Activated CD4-positive, alpha-beta memory T cell treated with anti-CD3 and anti-CD28 coated beads for 36 hours (primary cell): Measurements from ENCODE around the gene ASAP2. TPM values are rescaled to one million over a fixed set of nuclear protein-coding genes. Genes with fewer than 3 reads are reported as not detected.

ENCODE experiments used
- CTCF ChIA-PET: fragments of 350-600 bp; sonication (Branson Sonifier 250); formaldehyde crosslinking; loops from one replicate; lab custom pipeline; 2021; ENCODE audit warnings: antibody characterized with exemption, inconsistent platforms; lab: Charles Lee
- POLR2A ChIA-PET: fragments of 350-600 bp; sonication (Branson Sonifier 250); formaldehyde crosslinking; loops from one replicate; lab custom pipeline; 2021; ENCODE audit warnings: antibody characterized with exemption; lab: Charles Lee
- DNase-seq: peaks from one replicate; pipeline ENCODE4 v3.0.0-alpha.2; 2020
- H3K27ac Mint-ChIP-seq: one replicate; pipeline ENCODE4 v1.8.0; 2021; ENCODE audit warnings: mixed read lengths
- H3K27me3 Mint-ChIP-seq: one replicate; pipeline ENCODE4 v1.8.0; 2021; ENCODE audit warnings: mixed read lengths
- H3K36me3 Mint-ChIP-seq: one replicate; pipeline ENCODE4 v1.8.0; 2021; ENCODE audit warnings: mixed read lengths
- H3K4me1 Mint-ChIP-seq: one replicate; pipeline ENCODE4 v1.8.0; 2021; ENCODE audit warnings: low read depth, mixed read lengths
- H3K4me3 Mint-ChIP-seq: one replicate; pipeline ENCODE4 v1.8.0; 2021; ENCODE audit warnings: mild to moderate bottlenecking, mixed read lengths
- H3K9me3 Mint-ChIP-seq: one replicate; pipeline ENCODE4 v1.8.0; 2021; ENCODE audit warnings: mixed read lengths
- intact Hi-C: fragments of 100-400 bp; cut with micrococcal nuclease; formaldehyde crosslinking; loops from one replicate; pipeline ENCODE4 v1.15.1; 2023
- total RNA-seq, 2 experiments: library from RNA; stranded (reverse); gene quantifications; one replicate each; pipeline ENCODE4 v1.2.3, GENCODE V29; 2021

The ASAP2 gene
- total RNA-seq, 2 experiments from 2014 or later: 0.26 to 0.97 TPM

DNA sequence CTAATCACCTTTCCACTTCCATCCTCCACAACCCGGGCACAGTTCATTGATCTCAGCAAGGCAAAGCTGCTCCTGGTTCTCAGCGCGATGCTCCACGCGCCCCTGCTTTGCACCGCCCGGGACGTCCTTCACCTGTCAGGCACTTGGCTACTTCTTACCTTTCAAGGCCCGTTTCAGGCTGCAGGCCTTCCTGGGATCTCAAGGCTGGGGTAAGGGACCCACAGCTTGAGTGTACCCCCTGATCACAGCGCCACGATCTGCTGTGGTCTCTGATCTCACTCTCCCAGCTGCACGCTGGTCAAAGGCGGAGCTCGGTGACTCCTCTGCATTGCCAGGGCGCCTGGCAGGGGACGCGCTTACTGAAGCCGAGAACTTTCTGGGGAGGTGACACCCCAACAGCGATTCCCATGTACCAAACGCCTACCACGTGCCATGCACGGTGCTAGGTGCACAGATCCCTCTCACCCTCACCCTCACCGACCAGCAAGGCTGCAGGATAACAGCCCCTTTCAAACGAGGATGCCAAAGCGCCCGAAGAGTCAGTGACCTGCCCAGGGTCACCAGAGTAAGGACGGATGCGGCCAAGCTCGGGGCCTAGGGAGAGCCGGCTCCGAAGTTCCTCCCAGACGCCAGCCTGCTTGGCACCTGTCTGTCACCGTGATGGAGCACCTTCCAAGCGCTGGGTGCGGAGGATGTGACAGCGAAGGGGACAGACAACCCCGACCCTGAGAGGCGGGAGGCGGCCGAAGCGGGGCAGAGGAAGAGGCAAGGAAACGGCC lies 215.9 kb downstream of the ASAP2 start:
- Mint-ChIP-seq H3K4me3 (peak overlapping the region; percentile 87), H3K36me3 (peaks cover 19% of the 10 kb centered on the region), H3K27ac (peak overlapping the region; percentile 88), H3K27me3 (no peaks in the 10 kb centered on the region), H3K4me1 (peaks cover 41% of the 10 kb centered on the region), H3K9me3 (no peaks in the 10 kb centered on the region)
- ChIA-PET POLR2A (interaction anchor here (0.5 to 1.4 kb wide), 8 partner anchors 8 to 348 kb away, joined by 3 to 8 read pairs (median 4); partner anchors contain the start of genes ADAM17 and YWHAQ), CTCF (interaction anchor here (0.6 to 1.9 kb wide), 4 partner anchors 8 to 134 kb away, joined by 3 to 6 read pairs (median 3); partner anchors contain the start of gene ADAM17)
- intact Hi-C loops: loop anchor here (1.0 to 10.0 kb wide), 8 partner anchors 52 to 622 kb away; partner anchors contain the start of genes IAH1, KLF11 and YWHAQ
- peak; percentile 73 for DNase-seq

- intact Hi-C loops: loop anchor here (1.0 to 10.0 kb wide), 8 partner anchors 51 to 621 kb away; partner anchors contain the start of genes IAH1, KLF11 and YWHAQ
Observed at GRCh38 chr2:9423100-9423921, 216.7 kb downstream of the ASAP2 start, which contains the start of the genes CPSF3 and ITGB1BP1. CPSF3 (plus strand) TSS chr2:9423654; CDS start chr2:9423774, 120 bp downstream. ITGB1BP1 (minus strand) TSS chr2:9423528; CDS start chr2:9418697, 4,831 bp downstream.

DNA sequence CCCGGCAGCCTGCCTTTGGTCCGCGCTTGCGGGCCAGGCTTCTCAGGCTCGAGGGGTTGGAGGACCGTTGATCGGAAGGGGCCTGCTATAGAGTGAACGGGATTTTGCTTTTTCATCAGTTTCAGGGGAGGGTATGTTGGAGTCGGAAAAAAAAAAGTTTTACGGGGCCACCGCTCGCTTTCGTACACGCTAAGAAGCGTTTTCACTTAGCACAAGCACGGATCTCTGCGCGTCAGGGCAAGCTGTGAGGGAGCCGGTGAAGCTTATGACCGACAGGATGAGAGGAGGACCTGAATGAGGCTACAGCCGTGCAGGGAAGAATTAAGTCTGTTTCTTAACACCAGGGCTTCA lies 217.3 kb downstream of the ASAP2 start:
- Mint-ChIP-seq H3K27ac (no peak overlapping the region), H3K4me3 (no peak overlapping the region), H3K4me1 (peaks cover 33% of the 10 kb centered on the region), H3K36me3 (peaks cover 12% of the 10 kb centered on the region), H3K9me3 (no peaks in the 10 kb centered on the region), H3K27me3 (no peaks in the 10 kb centered on the region)
- peak; percentile 49 for DNase-seq
- intact Hi-C loops: loop anchor here (1.0 to 10.0 kb wide), 8 partner anchors 50 to 621 kb away; partner anchors contain the start of genes IAH1, KLF11 and YWHAQ
- POLR2A ChIA-PET: interaction anchor here (0.7 to 1.4 kb wide), 5 partner anchors 26 to 347 kb away, joined by 3 to 4 read pairs (median 3); partner anchors contain the start of gene ADAM17
- CTCF ChIA-PET: interaction anchor here (1.9 kb wide), 1 partner anchor 132 kb away, joined by 6 read pairs; the partner anchor contains the start of gene ADAM17

More at GRCh38 chr2:9423100-9423921, 216.7 kb downstream of the ASAP2 start, which contains the start of the genes CPSF3 and ITGB1BP1:
- Mint-ChIP-seq H3K27ac (peak within 1 kb of the TSS; percentile 88), H3K4me3 (peak within 1 kb of the TSS; percentile 87), H3K4me1 (peaks cover 35% of the 10 kb centered on the region), H3K36me3 (peaks cover 11% of the 10 kb centered on the region), H3K27me3 (no peaks in the 10 kb centered on the region), H3K9me3 (no peaks in the 10 kb centered on the region)
- ChIA-PET CTCF (interaction anchor here (0.6 to 1.9 kb wide), 2 partner anchors 46 to 133 kb away, joined by 3 to 6 read pairs; partner anchors contain the start of gene ADAM17), POLR2A (interaction anchor here (0.6 to 1.4 kb wide), 8 partner anchors 8 to 347 kb away, joined by 3 to 7 read pairs (median 4); partner anchors contain the start of genes ADAM17 and YWHAQ)
- DNase-seq: peak; percentile 98

- Mint-ChIP-seq H3K9me3 (no peaks in the 10 kb centered on the region), H3K36me3 (peaks cover 13% of the 10 kb centered on the region), H3K4me3 (no peak overlapping the region), H3K27me3 (no peaks in the 10 kb centered on the region), H3K4me1 (peaks cover 26% of the 10 kb centered on the region), H3K27ac (no peak overlapping the region)
- DNase-seq: no peak
- POLR2A ChIA-PET: interaction anchor here (0.7 to 1.4 kb wide), 4 partner anchors 25 to 269 kb away, joined by 3 to 4 read pairs (median 4); partner anchors contain the start of gene ADAM17
- intact Hi-C loops: loop anchor here (5.0 to 10.0 kb wide), 4 partner anchors 280 to 620 kb away; partner anchors contain the start of gene KLF11
- CTCF ChIA-PET: no interaction called here
Observed at GRCh38 chr2:9424447-9425164, 218.0 kb downstream of the ASAP2 start.

- no peak overlapping the region for H3K27ac Mint-ChIP-seq
- DNase-seq: no peak
- H3K9me3 Mint-ChIP-seq: no peaks in the 10 kb centered on the region
- no peak overlapping the region for H3K4me3 Mint-ChIP-seq
- POLR2A ChIA-PET: no interaction called here
- intact Hi-C loops: loop anchor here (10.0 kb wide), 3 partner anchors 284 to 616 kb away; partner anchors contain the start of gene KLF11
- CTCF ChIA-PET: no interaction called here
- H3K36me3 Mint-ChIP-seq: peaks cover 38% of the 10 kb centered on the region
- H3K27me3 Mint-ChIP-seq: no peaks in the 10 kb centered on the region
- H3K4me1 Mint-ChIP-seq: peaks cover 18% of the 10 kb centered on the region
Observed at GRCh38 chr2:9428965-9429577, 222.5 kb downstream of the ASAP2 start.

DNA sequence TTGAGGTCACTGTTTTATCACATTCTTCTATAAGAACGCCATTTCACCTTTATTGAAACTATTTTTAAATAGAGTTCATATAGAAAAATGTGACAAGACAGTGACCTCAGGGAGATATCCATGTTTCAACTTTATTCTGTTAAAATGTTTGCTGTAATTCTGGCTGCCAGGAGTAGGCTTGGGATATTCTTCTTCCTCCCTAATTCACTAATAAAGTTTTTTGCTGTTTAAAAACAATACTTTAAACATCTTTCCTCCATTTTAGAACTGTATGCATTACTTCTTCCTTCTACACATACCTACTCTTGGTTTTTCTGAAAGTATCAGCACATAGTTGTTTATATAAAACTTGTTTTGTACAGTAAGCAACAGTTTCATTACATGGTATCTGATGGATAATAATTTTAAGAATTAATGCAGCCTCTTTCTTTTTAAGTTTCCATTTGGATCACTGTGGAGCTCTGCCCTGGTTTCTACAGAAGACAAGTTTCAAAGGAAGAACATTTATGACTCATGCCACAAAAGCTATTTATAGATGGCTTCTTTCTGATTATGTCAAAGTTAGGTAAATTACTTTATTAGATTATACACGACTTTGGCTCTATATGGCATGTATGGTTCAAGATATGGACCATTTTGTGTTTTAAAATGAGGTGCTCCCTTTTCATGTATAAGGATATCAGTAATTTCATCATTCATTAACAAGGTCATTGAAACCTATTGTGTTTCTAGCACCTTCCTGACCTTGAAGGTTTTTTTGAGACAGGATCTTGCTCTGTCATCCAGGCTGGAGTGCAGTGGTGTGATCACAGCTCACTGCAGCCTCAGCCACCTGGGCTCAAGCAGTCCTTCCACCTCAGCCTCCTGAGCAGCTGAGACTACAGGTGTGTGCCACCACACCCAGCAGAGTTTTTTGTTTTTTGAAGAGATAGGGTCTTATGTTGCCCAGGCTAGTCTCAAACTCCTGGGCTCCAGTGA lies 224.0 kb downstream of the ASAP2 start:
- ChIA-PET POLR2A (interaction anchor here (1.5 kb wide), 1 partner anchor 8 kb away, joined by 3 read pairs; no protein-coding TSS in a partner anchor), CTCF (interaction anchor here (0.7 to 1.3 kb wide), 3 partner anchors 8 to 288 kb away, joined by 3 to 5 read pairs (median 4); no protein-coding TSS in a partner anchor)
- no peak for DNase-seq
- Mint-ChIP-seq H3K36me3 (peaks cover 47% of the 10 kb centered on the region), H3K9me3 (no peaks in the 10 kb centered on the region), H3K27ac (peak overlapping the region; percentile 70), H3K4me3 (no peak overlapping the region), H3K27me3 (no peaks in the 10 kb centered on the region), H3K4me1 (peaks cover 18% of the 10 kb centered on the region)
- intact Hi-C loops: loop anchor here (1.0 kb wide), 1 partner anchor 11 kb away; no protein-coding TSS in a partner anchor

GRCh38 chr2:9434489-9434888 lies 227.9 kb downstream of the ASAP2 start:
- DNase-seq: no peak
- no peak overlapping the region for H3K4me3 Mint-ChIP-seq
- intact Hi-C loops: no loop called here
- H3K9me3 Mint-ChIP-seq: no peaks in the 10 kb centered on the region
- H3K27ac Mint-ChIP-seq: no peak overlapping the region
- H3K4me1 Mint-ChIP-seq: peaks cover 15% of the 10 kb centered on the region
- H3K36me3 Mint-ChIP-seq: peaks cover 61% of the 10 kb centered on the region
- CTCF ChIA-PET: no interaction called here
- POLR2A ChIA-PET: no interaction called here
- H3K27me3 Mint-ChIP-seq: no peaks in the 10 kb centered on the region

DNA sequence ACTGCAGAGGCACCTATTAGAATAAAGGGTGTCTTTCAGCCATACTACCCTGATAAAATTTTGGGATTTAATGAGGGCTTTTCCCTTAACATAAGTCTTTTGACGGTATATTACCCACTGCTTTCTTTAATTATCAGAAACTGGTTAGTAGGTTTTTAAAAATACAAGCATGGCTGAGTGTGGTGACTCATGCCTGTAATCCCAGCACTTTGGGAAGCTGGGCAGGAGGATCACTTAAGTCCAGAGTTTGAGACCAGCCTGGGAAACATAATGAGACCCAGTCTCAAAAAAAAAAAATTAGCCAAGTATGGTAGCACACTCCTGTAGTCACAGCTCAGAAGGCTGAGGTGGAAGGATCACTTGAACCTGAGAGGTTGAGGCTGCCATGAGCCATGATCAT lies 232.9 kb downstream of the ASAP2 start:
- no peak overlapping the region for H3K27ac Mint-ChIP-seq
- peaks cover 47% of the 10 kb centered on the region for H3K36me3 Mint-ChIP-seq
- peaks cover 8% of the 10 kb centered on the region for H3K4me1 Mint-ChIP-seq
- H3K4me3 Mint-ChIP-seq: no peak overlapping the region
- ChIA-PET CTCF (no interaction called here), POLR2A (no interaction called here)
- H3K27me3 Mint-ChIP-seq: no peaks in the 10 kb centered on the region
- no peaks in the 10 kb centered on the region for H3K9me3 Mint-ChIP-seq
- intact Hi-C loops: no loop called here
- DNase-seq: no peak

- peaks cover 14% of the 10 kb centered on the region for H3K4me1 Mint-ChIP-seq
- ChIA-PET POLR2A (no interaction called here), CTCF (no interaction called here)
- no peaks in the 10 kb centered on the region for H3K9me3 Mint-ChIP-seq
- H3K36me3 Mint-ChIP-seq: peaks cover 46% of the 10 kb centered on the region
- H3K4me3 Mint-ChIP-seq: no peak overlapping the region
- H3K27me3 Mint-ChIP-seq: no peaks in the 10 kb centered on the region
- no peak overlapping the region for H3K27ac Mint-ChIP-seq
- intact Hi-C loops: no loop called here
- DNase-seq: no peak
Observed at GRCh38 chr2:9440058-9440727, 233.6 kb downstream of the ASAP2 start.
